Neural cell (in vitro differentiated cells): Measurements from ENCODE around the gene CEP72. TPM values are rescaled to one million over a fixed set of nuclear protein-coding genes. Genes with fewer than 3 reads are reported as not detected.

ENCODE experiments used
- H2AFZ ChIP-seq: fragments of 200-600, 300-800 bp; sonication (generic), shearing (Covaris generic); 2 replicates; pipeline ENCODE4 v1.6.0; 2014; ENCODE audit warnings: low read depth, mild to moderate bottlenecking, antibody characterized with exemption, low read length, moderate library complexity
- H3F3A ChIP-seq: fragments of 200-600 bp; shearing (Covaris generic); 2 replicates; pipeline ENCODE4 v1.6.1; 2016; ENCODE audit warnings: mild to moderate bottlenecking, moderate library complexity, mixed read lengths, antibody characterized with exemption, low read length; ENCODE audit not compliant: insufficient read depth, poor library complexity, severe bottlenecking
- H3K27ac ChIP-seq: fragments of 200-600, 300-800 bp; sonication (generic), shearing (Covaris generic); 2 replicates; pipeline ENCODE4 v1.5.1; 2014; ENCODE audit warnings: mild to moderate bottlenecking, low read length, moderate library complexity
- H3K27me3 ChIP-seq: fragments of 300-800, 200-600 bp; sonication (generic), shearing (Covaris generic); 2 replicates; pipeline ENCODE4 v1.6.0; 2014; ENCODE audit warnings: mild to moderate bottlenecking, low read depth, low read length, moderate library complexity; ENCODE audit not compliant: insufficient read depth
- H3K36me3 ChIP-seq: fragments of 300-800, 200-600 bp; sonication (generic), shearing (Covaris generic); 2 replicates; pipeline ENCODE4 v1.5.1; 2014; ENCODE audit warnings: mild to moderate bottlenecking, antibody characterized with exemption, low read length, moderate library complexity; ENCODE audit not compliant: insufficient read depth
- H3K4me2 ChIP-seq: fragments of 300-800, 200-600 bp; sonication (generic), shearing (Covaris generic); 2 replicates; pipeline ENCODE4 v1.6.0; 2014; ENCODE audit warnings: mild to moderate bottlenecking, low read length
- H3K4me3 ChIP-seq: fragments of 300-800, 200-600 bp; sonication (generic), shearing (Covaris generic); 2 replicates; pipeline ENCODE4 v1.5.1; 2014; ENCODE audit warnings: mild to moderate bottlenecking, low read length, moderate library complexity
- H3K79me2 ChIP-seq: fragments of 200-600 bp; shearing (Covaris generic); replicated peaks from 2 replicates; pipeline ENCODE4 v1.6.0; 2014; ENCODE audit warnings: mild to moderate bottlenecking, low read length, moderate library complexity; ENCODE audit not compliant: insufficient read depth
- H3K9ac ChIP-seq: fragments of 300-800, 200-600 bp; sonication (generic), shearing (Covaris generic); 2 replicates; pipeline ENCODE4 v1.6.1; 2016; ENCODE audit warnings: mild to moderate bottlenecking, low read length, mixed read lengths
- H3K9me2 ChIP-seq: fragments of 200-600 bp; shearing (Covaris generic); 2 replicates; pipeline ENCODE4 v1.6.1; 2016; ENCODE audit warnings: mild to moderate bottlenecking, low read length, mixed read lengths; ENCODE audit not compliant: insufficient read depth
- H3K9me3 ChIP-seq: fragments of 200-600, 300-800 bp; sonication (generic), shearing (Covaris generic); 2 replicates; pipeline ENCODE4 v1.6.1; 2016; ENCODE audit warnings: mild to moderate bottlenecking, mixed run types, low read length, moderate library complexity, mixed read lengths
- H4K20me1 ChIP-seq: fragments of 200-600 bp; shearing (Covaris generic); 2 replicates; pipeline ENCODE4 v1.6.1; 2016; ENCODE audit warnings: mild to moderate bottlenecking, mixed run types; ENCODE audit not compliant: insufficient read depth
- CTCF ChIP-seq: fragments of 450-650 bp; IDR thresholded peaks from 2 replicates; pipeline ENCODE4 v1.5.1; 2014; ENCODE audit warnings: antibody characterized with exemption, mild to moderate bottlenecking, moderate library complexity; ENCODE audit not compliant: poor library complexity, severe bottlenecking
- EP300 ChIP-seq: fragments of 450-650 bp; conservative IDR thresholded peaks from 2 replicates; pipeline ENCODE4 v1.6.1; 2014; ENCODE audit warnings: antibody characterized with exemption, mild to moderate bottlenecking, moderate library complexity; ENCODE audit not compliant: poor library complexity, severe bottlenecking
- EZH2 ChIP-seq: fragments of 200-600, 300-800 bp; shearing (Covaris generic), sonication (generic); IDR thresholded peaks from 2 replicates; pipeline ENCODE4 v1.6.1; 2014; ENCODE audit warnings: antibody characterized with exemption, low read length, borderline replicate concordance, mild to moderate bottlenecking; ENCODE audit not compliant: insufficient read depth, poor library complexity, severe bottlenecking
- MXI1 ChIP-seq: fragments of 450-650 bp; conservative IDR thresholded peaks from 2 replicates; pipeline ENCODE4 v1.6.1; 2014; ENCODE audit warnings: antibody characterized with exemption, mild to moderate bottlenecking; ENCODE audit not compliant: poor library complexity, severe bottlenecking
- POLR2AphosphoS5 ChIP-seq: IDR thresholded peaks from 2 replicates; pipeline ENCODE4 v1.6.1; 2012
- RAD21 ChIP-seq: fragments of 450-650 bp; conservative IDR thresholded peaks from 2 replicates; pipeline ENCODE4 v1.6.1; 2014; ENCODE audit warnings: antibody characterized with exemption, mild to moderate bottlenecking, moderate library complexity
- SMC3 ChIP-seq: fragments of 450-650 bp; conservative IDR thresholded peaks from 2 replicates; pipeline ENCODE4 v1.6.1; 2014; ENCODE audit warnings: antibody characterized with exemption, mild to moderate bottlenecking, moderate library complexity; ENCODE audit not compliant: poor library complexity
- TAF1 ChIP-seq: IDR thresholded peaks from 2 replicates; pipeline ENCODE4 v1.6.1; 2012; ENCODE audit warnings: low read depth
- polyA plus RNA-seq: library from polyadenylated mRNA; depleted of rRNA; stranded (reverse); fragments of >200 nt; gene quantifications from 2 replicates; pipeline ENCODE4 v1.2.3, GENCODE V29; 2014
- TF ChIP-seq, protein P1 (sequence below): IDR thresholded peaks from 2 replicates; pipeline ENCODE4 v1.6.1; 2012; ENCODE audit warnings: borderline replicate concordance

The CEP72 gene
- polyA plus RNA-seq, 1 donor from 2014 or later, result 5.9 TPM

- no peak overlapping the region for H3K27ac ChIP-seq
- H3K4me3 ChIP-seq, result no peak overlapping the region
- no peaks in the 10 kb centered on the region for H3K9me3 ChIP-seq
- no peak overlapping the region for H2AFZ ChIP-seq
- no peak overlapping the region for H3K4me2 ChIP-seq
- no peak for TF ChIP-seq EP300
- TF ChIP-seq CTCF, result no peak
- TF ChIP-seq RAD21, result no peak
- TF ChIP-seq SMC3, result no peak
- no peak for TF ChIP-seq EZH2
- no peak for TF ChIP-seq POLR2AphosphoS5
- TF ChIP-seq, protein P1, sequence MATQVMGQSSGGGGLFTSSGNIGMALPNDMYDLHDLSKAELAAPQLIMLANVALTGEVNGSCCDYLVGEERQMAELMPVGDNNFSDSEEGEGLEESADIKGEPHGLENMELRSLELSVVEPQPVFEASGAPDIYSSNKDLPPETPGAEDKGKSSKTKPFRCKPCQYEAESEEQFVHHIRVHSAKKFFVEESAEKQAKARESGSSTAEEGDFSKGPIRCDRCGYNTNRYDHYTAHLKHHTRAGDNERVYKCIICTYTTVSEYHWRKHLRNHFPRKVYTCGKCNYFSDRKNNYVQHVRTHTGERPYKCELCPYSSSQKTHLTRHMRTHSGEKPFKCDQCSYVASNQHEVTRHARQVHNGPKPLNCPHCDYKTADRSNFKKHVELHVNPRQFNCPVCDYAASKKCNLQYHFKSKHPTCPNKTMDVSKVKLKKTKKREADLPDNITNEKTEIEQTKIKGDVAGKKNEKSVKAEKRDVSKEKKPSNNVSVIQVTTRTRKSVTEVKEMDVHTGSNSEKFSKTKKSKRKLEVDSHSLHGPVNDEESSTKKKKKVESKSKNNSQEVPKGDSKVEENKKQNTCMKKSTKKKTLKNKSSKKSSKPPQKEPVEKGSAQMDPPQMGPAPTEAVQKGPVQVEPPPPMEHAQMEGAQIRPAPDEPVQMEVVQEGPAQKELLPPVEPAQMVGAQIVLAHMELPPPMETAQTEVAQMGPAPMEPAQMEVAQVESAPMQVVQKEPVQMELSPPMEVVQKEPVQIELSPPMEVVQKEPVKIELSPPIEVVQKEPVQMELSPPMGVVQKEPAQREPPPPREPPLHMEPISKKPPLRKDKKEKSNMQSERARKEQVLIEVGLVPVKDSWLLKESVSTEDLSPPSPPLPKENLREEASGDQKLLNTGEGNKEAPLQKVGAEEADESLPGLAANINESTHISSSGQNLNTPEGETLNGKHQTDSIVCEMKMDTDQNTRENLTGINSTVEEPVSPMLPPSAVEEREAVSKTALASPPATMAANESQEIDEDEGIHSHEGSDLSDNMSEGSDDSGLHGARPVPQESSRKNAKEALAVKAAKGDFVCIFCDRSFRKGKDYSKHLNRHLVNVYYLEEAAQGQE, result no peak
- no peak for TF ChIP-seq TAF1
- TF ChIP-seq MXI1, result no peak
- no peaks in the 10 kb centered on the region for H3K79me2 ChIP-seq
- no peaks in the 10 kb centered on the region for H3F3A ChIP-seq
- no peaks in the 10 kb centered on the region for H3K27me3 ChIP-seq
- H3K9ac ChIP-seq, result no peak overlapping the region
- no peaks in the 10 kb centered on the region for H3K36me3 ChIP-seq
- no peaks in the 10 kb centered on the region for H3K9me2 ChIP-seq
- no peaks in the 10 kb centered on the region for H4K20me1 ChIP-seq
Measured at GRCh38 chr5:624118-624950, 12.2 kb downstream of the CEP72 start.

GRCh38 chr5:624951-625230 is 12.8 kb downstream of the CEP72 start:
- Histone ChIP-seq H3K4me2 (no peak overlapping the region), H3K9me2 (no peaks in the 10 kb centered on the region), H3K9ac (no peak overlapping the region), H3K79me2 (no peaks in the 10 kb centered on the region), H3F3A (no peaks in the 10 kb centered on the region), H3K9me3 (no peaks in the 10 kb centered on the region), H3K27me3 (no peaks in the 10 kb centered on the region), H3K4me3 (no peak overlapping the region), H3K27ac (no peak overlapping the region), H3K36me3 (no peaks in the 10 kb centered on the region), H2AFZ (no peak overlapping the region), H4K20me1 (no peaks in the 10 kb centered on the region)
- TF ChIP-seq, protein P1, result no peak
- TF ChIP-seq MXI1 (no peak), TAF1 (no peak), RAD21 (no peak), EP300 (no peak), CTCF (no peak), SMC3 (no peak), EZH2 (no peak), POLR2AphosphoS5 (no peak)
